ENCODE data around the gene DCLK1.
"Not testable (repeated sequence)": the region's sequence is repeated elsewhere in the genome, so short reads cannot be mapped to it uniquely, and the experiment has no call there.

Gene DCLK1

DNA sequence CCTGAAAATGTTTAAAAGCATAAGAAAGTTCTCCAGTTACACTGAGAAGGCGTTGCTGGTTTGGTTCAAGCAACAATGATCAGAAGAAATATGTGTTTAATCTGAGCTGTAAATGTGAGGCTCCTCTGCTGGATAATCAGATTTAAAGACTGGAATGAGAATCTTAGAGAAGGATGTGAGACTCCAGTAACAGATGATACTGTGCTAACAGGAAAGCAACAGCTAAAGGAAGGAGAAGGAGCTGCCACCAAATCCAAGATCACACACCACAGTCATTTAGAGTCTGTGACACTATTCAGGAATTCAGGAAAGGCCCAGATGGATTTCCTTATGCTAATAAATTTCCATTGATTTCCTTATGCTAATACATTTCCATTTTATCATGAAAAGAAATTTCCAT lies 16.9 kb downstream of the DCLK1 start:
- Mint-ChIP-seq H3K36me3 (no peaks in the 10 kb centered on the region), H3K27me3 (no peaks in the 10 kb centered on the region), H3K4me1 (ENCODE audit: low read depth) (no peaks in the 10 kb centered on the region), H3K4me3 (no peak overlapping the region), H3K27ac (no peak overlapping the region), H3K9me3 (ENCODE audit: low read depth) (no peaks in the 10 kb centered on the region)

DNA sequence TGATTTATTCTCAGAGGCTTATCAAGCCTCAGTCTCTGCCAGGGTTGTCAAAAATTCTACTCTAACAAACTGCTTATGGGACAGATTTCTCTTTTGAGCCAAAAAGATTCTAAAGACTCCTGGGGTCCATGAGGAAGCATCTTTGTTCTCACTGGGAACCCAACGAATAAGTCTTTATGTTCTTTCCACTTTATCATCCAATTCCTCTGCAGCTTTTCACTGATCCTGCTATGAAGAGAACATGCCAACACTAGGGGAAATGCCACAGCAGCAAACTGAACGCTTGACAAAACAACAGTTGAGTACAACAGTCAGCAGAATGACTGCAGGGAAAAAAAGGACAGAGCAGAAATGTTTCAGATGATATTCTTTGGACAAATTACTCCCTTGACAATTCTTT lies 22.2 kb downstream of the DCLK1 start:
- Mint-ChIP-seq H3K9me3 (ENCODE audit: low read depth) (peaks cover 10% of the 10 kb centered on the region), H3K27ac (no peak overlapping the region), H3K4me3 (no peak overlapping the region)

DNA sequence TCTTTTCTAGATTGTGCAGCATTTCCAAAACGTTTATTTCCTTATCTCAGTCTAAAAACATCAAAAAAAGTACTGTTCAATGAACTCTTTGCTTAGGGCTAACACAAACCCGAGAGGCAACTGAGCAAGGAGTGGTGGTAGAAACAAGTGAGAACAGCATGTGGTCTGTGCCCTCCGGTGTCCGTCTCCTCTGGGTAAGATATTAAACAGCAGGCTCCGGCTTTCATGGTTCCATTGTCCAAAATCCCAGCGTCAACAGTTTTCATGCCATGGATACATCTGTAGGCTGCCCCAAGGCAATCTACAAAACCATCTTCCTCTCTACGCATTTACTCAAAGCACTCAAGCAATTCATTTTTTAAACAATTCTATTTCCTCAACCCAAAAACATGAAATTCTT lies 22.8 kb downstream of the DCLK1 start:
- Mint-ChIP-seq H3K36me3 (no peaks in the 10 kb centered on the region), H3K9me3 (ENCODE audit: low read depth) (peaks cover 10% of the 10 kb centered on the region), H3K27ac (no peak overlapping the region), H3K4me1 (ENCODE audit: low read depth) (no peaks in the 10 kb centered on the region), H3K27me3 (no peaks in the 10 kb centered on the region), H3K4me3 (no peak overlapping the region)

More for the DNA sequence above, 22.2 kb downstream of the DCLK1 start:
- Mint-ChIP-seq H3K27me3 (no peaks in the 10 kb centered on the region), H3K4me1 (ENCODE audit: low read depth) (no peaks in the 10 kb centered on the region), H3K36me3 (no peaks in the 10 kb centered on the region)

DNA sequence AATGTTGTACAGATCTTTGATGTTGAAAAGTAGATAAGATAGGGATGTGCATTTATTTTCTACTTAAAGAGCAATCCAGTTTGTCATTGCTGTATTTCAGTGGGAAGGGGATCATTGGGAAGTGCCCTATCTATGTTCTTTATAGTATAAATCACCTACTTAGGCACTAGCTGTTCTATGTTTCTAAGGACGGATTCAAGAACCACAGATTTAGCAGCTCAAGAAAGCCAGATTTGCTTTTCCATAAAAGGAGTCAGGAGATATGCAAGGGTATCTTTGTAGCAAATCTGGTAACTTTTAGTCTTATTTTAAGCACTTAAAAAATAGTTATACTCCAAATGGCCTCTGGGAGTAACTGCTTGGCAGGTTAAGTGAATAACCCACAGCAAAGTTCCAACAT lies 23.7 kb downstream of the DCLK1 start:
- no peaks in the 10 kb centered on the region for H3K4me1 Mint-ChIP-seq (ENCODE audit: low read depth)

DNA sequence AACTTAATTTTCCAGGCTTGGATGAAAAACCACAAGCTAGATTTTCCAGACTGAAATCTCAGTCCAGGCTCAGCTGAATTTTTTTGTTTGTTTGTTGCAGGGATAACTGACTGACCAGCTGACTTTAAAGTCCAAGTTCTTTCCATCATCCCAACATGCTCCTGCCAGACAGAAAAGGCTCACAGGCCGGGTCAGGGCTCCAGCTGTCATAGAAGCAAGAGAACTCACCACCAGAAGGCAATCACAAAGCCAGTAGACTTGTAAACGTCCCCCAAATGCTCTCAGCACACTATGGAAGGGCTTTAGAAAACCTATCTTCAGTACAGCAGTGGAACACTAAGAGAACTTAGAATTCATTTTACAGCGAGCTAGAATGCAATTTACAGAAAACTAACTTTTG lies 25.5 kb downstream of the DCLK1 start:
- Mint-ChIP-seq H3K4me1 (ENCODE audit: low read depth) (no peaks in the 10 kb centered on the region), H3K36me3 (no peaks in the 10 kb centered on the region), H3K4me3 (no peak overlapping the region), H3K9me3 (ENCODE audit: low read depth) (peaks cover 10% of the 10 kb centered on the region), H3K27me3 (no peaks in the 10 kb centered on the region), H3K27ac (no peak overlapping the region)

More for the DNA sequence above, 23.7 kb downstream of the DCLK1 start:
- Mint-ChIP-seq H3K36me3 (no peaks in the 10 kb centered on the region), H3K27me3 (no peaks in the 10 kb centered on the region), H3K9me3 (ENCODE audit: low read depth) (peaks cover 10% of the 10 kb centered on the region), H3K27ac (no peak overlapping the region), H3K4me3 (no peak overlapping the region)

DNA sequence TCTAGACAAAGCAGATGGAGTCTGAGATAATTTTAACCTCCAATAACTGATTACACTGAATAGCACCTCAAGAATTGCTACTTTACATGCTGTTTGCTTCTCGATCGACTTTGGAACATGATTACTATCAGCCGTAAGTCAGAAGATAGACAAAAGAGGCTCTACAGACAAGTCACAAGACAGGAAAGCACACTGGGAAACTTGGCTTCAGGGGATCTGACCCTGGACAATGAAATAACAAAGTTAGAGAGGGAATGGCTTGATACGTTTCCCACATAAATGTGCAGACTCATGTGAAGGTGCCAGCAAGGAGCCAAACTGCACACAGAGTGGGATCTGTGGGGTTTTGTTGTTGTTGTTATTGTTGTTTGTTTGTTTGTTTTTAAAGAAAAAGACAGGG lies 28.5 kb downstream of the DCLK1 start:
- H3K27me3 Mint-ChIP-seq, result no peaks in the 10 kb centered on the region
- no peaks in the 10 kb centered on the region for H3K36me3 Mint-ChIP-seq
- peaks cover 4% of the 10 kb centered on the region for H3K9me3 Mint-ChIP-seq (ENCODE audit: low read depth)
- no peaks in the 10 kb centered on the region for H3K4me1 Mint-ChIP-seq (ENCODE audit: low read depth)
- H3K27ac Mint-ChIP-seq, result no peak overlapping the region
- no peak overlapping the region for H3K4me3 Mint-ChIP-seq

DNA sequence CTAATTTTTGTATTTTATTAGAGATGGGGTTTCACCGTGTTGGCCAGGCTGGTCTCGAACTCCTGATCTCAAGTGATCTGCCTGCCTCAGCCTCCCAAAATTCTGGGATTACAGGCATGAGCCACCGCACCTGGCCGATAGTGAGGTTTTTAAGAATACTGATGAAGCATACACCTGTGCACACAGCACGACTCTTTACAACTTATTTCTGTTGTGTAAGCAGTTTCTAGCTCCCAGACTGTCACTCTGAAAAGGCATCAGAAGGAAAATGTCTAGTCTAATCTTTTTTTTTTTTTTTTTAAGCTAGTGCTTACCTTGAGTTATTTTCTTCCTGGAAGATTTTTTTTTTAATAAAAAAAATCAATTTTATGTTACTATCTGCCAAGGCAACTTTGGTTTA lies 29.3 kb downstream of the DCLK1 start:
- H3K27ac Mint-ChIP-seq; H3K27me3 Mint-ChIP-seq; H3K4me3 Mint-ChIP-seq; H3K36me3 Mint-ChIP-seq; H3K9me3 Mint-ChIP-seq (ENCODE audit: low read depth); H3K4me1 Mint-ChIP-seq (ENCODE audit: low read depth): not testable (repeated sequence)

DNA sequence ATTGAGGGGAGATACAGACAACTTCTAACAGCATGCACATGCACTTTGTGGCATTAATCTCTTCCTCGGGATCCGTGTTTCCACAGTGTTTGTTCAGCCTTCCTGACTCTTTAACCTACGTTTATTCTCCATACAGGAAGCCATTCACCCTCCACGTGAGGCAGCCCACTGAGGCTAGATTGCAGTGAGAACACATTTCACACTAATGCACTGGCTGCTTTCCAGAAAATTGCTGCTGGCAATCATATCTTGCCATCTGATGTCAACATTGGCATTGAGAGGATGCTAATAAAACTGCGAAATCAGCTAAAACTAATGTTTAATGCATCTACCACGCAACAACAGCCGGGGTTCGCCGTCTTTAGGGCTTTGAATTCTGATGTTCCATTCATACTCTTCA lies 30.0 kb downstream of the DCLK1 start:
- no peaks in the 10 kb centered on the region for H3K4me1 Mint-ChIP-seq (ENCODE audit: low read depth)
- H3K4me3 Mint-ChIP-seq, result no peak overlapping the region
- H3K27me3 Mint-ChIP-seq, result no peaks in the 10 kb centered on the region
- H3K9me3 Mint-ChIP-seq (ENCODE audit: low read depth), result peaks cover 4% of the 10 kb centered on the region
- no peaks in the 10 kb centered on the region for H3K36me3 Mint-ChIP-seq
- H3K27ac Mint-ChIP-seq, result no peak overlapping the region

DNA sequence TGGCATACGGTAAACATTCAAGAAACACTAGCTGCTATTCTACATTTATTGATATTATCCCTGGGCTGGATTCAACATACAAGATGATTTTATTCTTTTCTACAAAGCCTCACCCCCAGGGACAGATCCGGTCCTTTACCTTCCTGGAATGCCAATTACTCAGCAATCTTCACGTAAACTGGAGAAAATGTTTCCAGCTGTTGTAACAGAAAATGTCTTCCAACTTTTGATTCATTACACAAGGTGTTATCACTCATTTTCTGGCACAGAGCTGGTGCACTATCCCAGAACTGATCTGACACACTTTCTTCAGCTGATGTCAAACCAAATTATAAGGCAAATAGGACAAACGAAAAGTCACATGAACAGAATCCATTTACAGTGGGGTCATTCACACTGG lies 33.1 kb downstream of the DCLK1 start:
- Mint-ChIP-seq H3K4me3 (no peak overlapping the region), H3K4me1 (ENCODE audit: low read depth) (no peaks in the 10 kb centered on the region), H3K27ac (no peak overlapping the region), H3K36me3 (no peaks in the 10 kb centered on the region), H3K9me3 (ENCODE audit: low read depth) (no peaks in the 10 kb centered on the region), H3K27me3 (no peaks in the 10 kb centered on the region)

DNA sequence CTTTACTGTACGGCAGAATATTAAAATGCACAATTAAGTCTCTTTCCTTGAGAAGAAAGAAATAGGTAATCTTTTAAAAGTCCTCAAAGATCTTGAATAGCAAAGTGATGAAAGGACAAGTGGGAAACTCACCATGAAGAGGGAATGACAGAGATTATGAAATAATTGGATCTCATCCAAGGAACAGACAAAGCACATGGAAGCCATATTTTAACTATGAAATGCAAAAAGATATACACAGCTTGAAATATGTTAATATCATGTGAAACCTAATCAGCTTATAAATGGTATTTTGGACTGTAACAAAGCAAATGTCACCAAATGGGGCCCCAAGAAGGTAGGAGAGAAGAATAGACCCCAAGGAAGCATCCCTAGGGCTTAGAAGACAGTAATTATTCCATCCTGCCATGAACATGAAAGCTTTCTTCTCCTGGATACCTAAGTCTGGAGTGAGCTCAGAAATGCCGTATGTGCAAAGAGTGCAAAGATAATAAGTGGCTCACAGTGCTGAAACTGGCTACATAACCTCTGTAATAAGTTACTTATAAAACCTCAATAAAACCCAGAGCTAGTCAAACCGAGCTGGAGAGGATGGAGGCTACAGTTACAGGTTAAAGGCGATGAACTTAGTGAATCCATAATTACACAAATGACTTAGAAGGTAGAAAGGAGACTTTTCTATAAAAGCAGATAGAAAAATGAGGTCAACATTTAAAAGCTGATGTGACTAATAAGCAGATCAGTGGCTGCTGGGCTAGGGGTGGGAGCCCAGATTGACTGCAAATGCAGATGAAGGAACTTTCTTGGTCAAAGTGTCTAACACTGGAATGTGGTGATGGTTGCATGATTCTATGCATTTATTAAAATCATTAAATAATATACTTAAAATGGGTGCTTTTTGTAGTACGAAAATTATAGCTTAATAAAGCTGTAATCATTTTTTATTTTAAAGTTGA lies 34.4 kb downstream of the DCLK1 start:
- H3K27ac Mint-ChIP-seq, result no peak overlapping the region
- no peak overlapping the region for H3K4me3 Mint-ChIP-seq
- no peaks in the 10 kb centered on the region for H3K27me3 Mint-ChIP-seq
- no peaks in the 10 kb centered on the region for H3K36me3 Mint-ChIP-seq
- H3K4me1 Mint-ChIP-seq (ENCODE audit: low read depth), result no peaks in the 10 kb centered on the region
- H3K9me3 Mint-ChIP-seq (ENCODE audit: low read depth), result no peaks in the 10 kb centered on the region

DNA sequence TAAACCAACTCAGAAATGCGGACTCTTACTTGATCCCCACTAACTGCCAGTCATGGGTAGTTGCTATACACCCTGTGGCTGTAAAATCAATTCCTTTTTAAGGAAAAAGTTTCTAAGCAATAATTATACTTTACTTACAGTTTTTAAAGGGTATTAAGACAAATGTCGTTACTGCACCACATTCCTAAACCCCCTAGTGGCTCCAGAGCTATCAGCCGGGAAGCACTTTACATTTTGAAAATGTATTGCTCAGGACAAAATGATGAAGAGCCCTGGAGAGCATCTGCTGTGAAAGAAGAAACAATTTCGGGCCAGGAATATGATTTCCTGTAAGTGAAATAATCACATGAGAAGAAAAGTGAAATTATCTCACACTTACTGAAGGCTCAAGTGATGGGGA lies 36.7 kb downstream of the DCLK1 start:
- Mint-ChIP-seq H3K9me3 (ENCODE audit: low read depth) (no peaks in the 10 kb centered on the region), H3K36me3 (no peaks in the 10 kb centered on the region), H3K27me3 (peaks cover 1% of the 10 kb centered on the region), H3K27ac (no peak overlapping the region), H3K4me1 (ENCODE audit: low read depth) (no peaks in the 10 kb centered on the region), H3K4me3 (no peak overlapping the region)

DNA sequence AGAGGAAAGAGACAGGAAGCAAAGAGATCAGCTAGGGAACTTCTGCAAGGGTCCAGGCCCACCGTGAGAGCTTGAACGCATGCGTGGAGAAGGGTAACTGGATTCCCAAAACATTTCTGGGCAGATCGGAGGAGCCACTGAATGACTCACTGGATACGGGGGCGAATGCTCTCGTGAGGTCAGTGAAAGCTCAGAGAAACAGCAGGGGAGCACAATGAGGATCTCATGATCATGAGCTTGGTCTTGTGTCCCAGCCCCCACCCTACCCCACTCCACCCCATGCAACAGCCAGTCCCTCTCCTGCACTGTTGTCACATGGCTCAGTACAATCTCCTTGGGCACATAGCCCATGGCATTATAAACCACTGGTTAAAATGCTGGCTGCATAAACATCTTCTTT lies 40.6 kb downstream of the DCLK1 start:
- Mint-ChIP-seq H3K4me3 (no peak overlapping the region), H3K27me3 (peaks cover 1% of the 10 kb centered on the region), H3K4me1 (ENCODE audit: low read depth) (no peaks in the 10 kb centered on the region), H3K9me3 (ENCODE audit: low read depth) (no peaks in the 10 kb centered on the region), H3K36me3 (no peaks in the 10 kb centered on the region), H3K27ac (no peak overlapping the region)

DNA sequence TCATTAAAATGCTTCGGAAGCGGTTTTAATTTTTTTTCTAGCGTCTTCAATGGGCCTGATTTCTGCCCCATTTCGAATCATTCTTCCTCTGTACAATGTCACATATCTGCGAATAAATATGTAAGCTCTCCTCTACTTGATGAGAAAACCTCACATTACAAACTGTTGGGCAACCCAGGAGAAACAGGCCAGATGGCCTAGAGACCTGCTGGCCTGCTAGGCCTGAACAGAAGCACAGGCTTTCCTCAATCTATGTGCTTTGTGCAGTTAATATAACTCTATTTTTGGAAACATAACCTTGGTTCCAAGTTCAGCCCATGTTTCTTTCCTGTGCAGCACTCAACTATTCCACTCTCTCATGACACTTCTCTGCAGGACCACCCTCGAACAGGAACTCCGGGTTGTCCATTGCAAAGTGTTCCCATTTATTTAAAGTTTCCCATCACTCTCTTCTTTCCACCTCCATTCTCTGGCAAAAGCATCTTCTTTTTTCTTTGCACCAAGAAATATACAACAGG lies 42.0 kb downstream of the DCLK1 start:
- Mint-ChIP-seq H3K27ac (no peak overlapping the region), H3K9me3 (ENCODE audit: low read depth) (no peaks in the 10 kb centered on the region), H3K4me3 (no peak overlapping the region), H3K27me3 (peaks cover 1% of the 10 kb centered on the region), H3K4me1 (ENCODE audit: low read depth) (no peaks in the 10 kb centered on the region), H3K36me3 (no peaks in the 10 kb centered on the region)

DNA sequence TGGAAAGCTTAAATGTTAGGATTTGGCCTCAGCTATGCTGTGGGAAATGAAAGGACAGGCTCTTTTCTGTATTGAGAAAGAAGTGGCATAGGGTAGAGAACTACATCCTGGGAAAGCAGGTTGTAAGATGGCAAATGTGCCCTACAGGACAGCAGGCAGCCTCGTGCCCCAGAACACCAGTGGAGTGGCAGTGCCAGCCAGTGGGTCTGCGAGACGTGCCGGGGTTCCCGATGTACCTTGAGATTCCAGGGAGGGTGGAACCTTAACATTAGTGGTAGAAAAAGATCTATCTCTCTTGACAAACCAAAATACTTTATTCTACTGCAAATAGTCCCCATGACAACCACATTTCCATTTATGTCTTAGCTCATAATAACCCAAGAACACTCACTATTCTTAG lies 42.7 kb downstream of the DCLK1 start:
- H3K27me3 Mint-ChIP-seq, result peaks cover 1% of the 10 kb centered on the region
- no peak overlapping the region for H3K27ac Mint-ChIP-seq
- no peaks in the 10 kb centered on the region for H3K9me3 Mint-ChIP-seq (ENCODE audit: low read depth)
- H3K4me1 Mint-ChIP-seq (ENCODE audit: low read depth), result no peaks in the 10 kb centered on the region
- no peak overlapping the region for H3K4me3 Mint-ChIP-seq
- H3K36me3 Mint-ChIP-seq, result no peaks in the 10 kb centered on the region

DNA sequence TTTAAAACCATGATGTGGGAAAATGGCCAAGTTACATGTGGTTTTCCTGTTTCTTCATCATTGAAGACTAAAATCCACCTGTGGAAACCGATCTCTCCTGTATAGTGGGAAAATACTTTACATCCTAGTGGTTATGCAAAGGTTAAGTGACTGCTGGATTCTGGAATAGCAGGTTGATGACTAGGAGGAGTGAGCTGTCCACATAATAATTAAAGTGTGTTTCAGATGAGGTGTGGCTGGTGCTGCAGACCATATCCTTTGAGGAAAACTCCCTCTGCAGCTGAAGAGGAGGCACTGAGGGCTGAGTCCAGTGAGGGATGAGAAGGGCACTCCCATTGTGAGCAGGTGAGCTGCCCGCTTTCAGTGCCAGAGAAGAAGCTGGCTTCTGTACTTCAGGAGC lies 43.2 kb downstream of the DCLK1 start:
- no peaks in the 10 kb centered on the region for H3K4me1 Mint-ChIP-seq (ENCODE audit: low read depth)
- H3K27ac Mint-ChIP-seq, result no peak overlapping the region
- no peaks in the 10 kb centered on the region for H3K36me3 Mint-ChIP-seq
- no peaks in the 10 kb centered on the region for H3K9me3 Mint-ChIP-seq (ENCODE audit: low read depth)
- H3K27me3 Mint-ChIP-seq, result peaks cover 4% of the 10 kb centered on the region
- no peak overlapping the region for H3K4me3 Mint-ChIP-seq

DNA sequence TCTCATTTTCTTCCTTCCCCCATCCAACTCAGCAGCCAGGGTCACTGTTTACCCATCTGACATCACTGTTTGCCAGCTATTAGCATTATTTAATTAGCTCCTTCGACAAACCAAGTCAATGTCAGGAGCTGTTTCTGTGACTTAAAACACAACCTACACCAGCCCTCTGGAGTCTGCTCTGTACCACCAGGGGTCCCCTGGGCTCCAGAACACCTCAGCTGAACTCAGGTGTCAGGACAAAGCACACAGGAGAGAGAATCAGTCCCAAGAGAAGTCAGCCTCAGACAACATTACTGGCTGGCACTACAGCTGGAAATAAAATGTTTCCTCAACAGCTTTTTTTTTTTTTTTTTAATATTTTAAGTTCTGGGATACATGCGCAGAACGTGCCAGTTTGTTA lies 45.1 kb downstream of the DCLK1 start:
- Mint-ChIP-seq H3K9me3 (ENCODE audit: low read depth) (no peaks in the 10 kb centered on the region), H3K4me3 (no peak overlapping the region), H3K36me3 (no peaks in the 10 kb centered on the region), H3K27ac (no peak overlapping the region), H3K4me1 (ENCODE audit: low read depth) (no peaks in the 10 kb centered on the region), H3K27me3 (peaks cover 4% of the 10 kb centered on the region)

Measured in activated naive CD8-positive, alpha-beta T cell (primary cell).